ENCODE results near the gene CCSER1.
"Not testable (repeated sequence)": the region's sequence is repeated elsewhere in the genome, so short reads cannot be mapped to it uniquely, and the experiment has no call there.

The CCSER1 gene

GRCh38 chr4:91127192-91127591, 1000.0 kb downstream of the CCSER1 start:
- CTCF ChIA-PET, result no interaction called here
- POLR2A ChIA-PET, result no interaction called here
- TF ChIP-seq CTCF (IDR thresholded peaks at IDR 0.05; ENCODE audit: control extremely low read depth, extremely low read depth, low read depth, missing control alignments), result no peak
- no peak for DNase-seq (ENCODE audit: extremely low spot score)

GRCh38 chr4:91127831-91128230, 1000.6 kb downstream of the CCSER1 start:
- no peak for DNase-seq (ENCODE audit: extremely low spot score)
- TF ChIP-seq CTCF (IDR thresholded peaks at IDR 0.05; ENCODE audit: control extremely low read depth, extremely low read depth, low read depth, missing control alignments), result no peak
- CTCF ChIA-PET, result no interaction called here
- POLR2A ChIA-PET, result no interaction called here

- no peak for TF ChIP-seq CTCF (IDR thresholded peaks at IDR 0.05; ENCODE audit: control extremely low read depth, extremely low read depth, low read depth, missing control alignments)
- ChIA-PET CTCF (no interaction called here), POLR2A (no interaction called here)
- no peak for DNase-seq (ENCODE audit: extremely low spot score)
These were observed 1001.3 kb downstream of the CCSER1 start for GRCh38 chr4:91128519-91128918.

- no peak for DNase-seq (ENCODE audit: extremely low spot score)
- TF ChIP-seq CTCF (IDR thresholded peaks at IDR 0.05; ENCODE audit: control extremely low read depth, extremely low read depth, low read depth, missing control alignments), result no peak
- POLR2A ChIA-PET, result no interaction called here
- CTCF ChIA-PET, result no interaction called here
These were observed 1019.9 kb downstream of the CCSER1 start for GRCh38 chr4:91147067-91147466.

GRCh38 chr4:91154041-91154440, 1026.8 kb downstream of the CCSER1 start:
- CTCF ChIA-PET; POLR2A ChIA-PET; DNase-seq (ENCODE audit: extremely low spot score): not testable (repeated sequence)

- CTCF ChIA-PET; DNase-seq (ENCODE audit: extremely low spot score); POLR2A ChIA-PET: not testable (repeated sequence)
These were observed 1040.9 kb downstream of the CCSER1 start for GRCh38 chr4:91167864-91168653.

GRCh38 chr4:91170768-91171167, 1043.6 kb downstream of the CCSER1 start:
- POLR2A ChIA-PET, result no interaction called here
- DNase-seq (ENCODE audit: extremely low spot score), result no peak
- CTCF ChIA-PET, result interaction anchor here (1.4 kb wide), 1 partner anchor 27 kb away, joined by 3 read pairs; no protein-coding TSS in a partner anchor
- no peak for TF ChIP-seq CTCF (IDR thresholded peaks at IDR 0.05; ENCODE audit: control extremely low read depth, extremely low read depth, low read depth, missing control alignments)

GRCh38 chr4:91171217-91171616, 1044.0 kb downstream of the CCSER1 start:
- no peak for DNase-seq (ENCODE audit: extremely low spot score)
- ChIA-PET POLR2A (no interaction called here), CTCF (interaction anchor here (1.4 kb wide), 1 partner anchor 26 kb away, joined by 3 read pairs; no protein-coding TSS in a partner anchor)
- no peak for TF ChIP-seq CTCF (IDR thresholded peaks at IDR 0.05; ENCODE audit: control extremely low read depth, extremely low read depth, low read depth, missing control alignments)

- CTCF ChIA-PET; DNase-seq (ENCODE audit: extremely low spot score); POLR2A ChIA-PET: not testable (repeated sequence)
These were observed 1057.9 kb downstream of the CCSER1 start for GRCh38 chr4:91185061-91185460.
